Right hindlimb (tissue), 1 donor: Measurements from ENCODE around the gene IKZF1.

ENCODE experiments used
- DNase-seq: peaks from one replicate; pipeline ENCODE4 v3.0.0-alpha.2; 2018

IKZF1 gene

GRCh38 chr7:50304129-50304910 lies at the start of gene IKZF1:
Gene IKZF1 (plus strand): TSS chr7:50304716. CDS start chr7:50319062, 14,346 bp downstream.
- peak; percentile 35 for DNase-seq

DNA sequence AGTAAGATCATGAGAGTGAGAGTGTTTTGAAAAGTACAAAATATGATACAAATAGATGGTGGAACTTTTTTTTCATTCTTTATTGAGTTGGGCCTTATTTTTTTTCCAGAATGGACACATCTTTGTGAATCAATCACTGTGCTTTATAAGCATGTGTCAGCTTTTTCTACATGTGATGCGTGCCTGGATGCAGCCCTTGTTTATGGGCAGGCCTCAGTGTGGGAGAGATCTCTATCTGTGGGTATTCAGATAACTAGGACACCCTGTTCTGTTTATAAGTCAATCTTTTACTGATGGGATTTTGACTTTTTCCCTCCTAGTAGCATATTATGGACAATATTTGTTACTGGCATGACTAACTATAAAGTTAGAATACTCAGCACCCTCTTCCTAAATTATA lies 42.9 kb upstream of the IKZF1 start:
- DNase-seq: no peak

DNA sequence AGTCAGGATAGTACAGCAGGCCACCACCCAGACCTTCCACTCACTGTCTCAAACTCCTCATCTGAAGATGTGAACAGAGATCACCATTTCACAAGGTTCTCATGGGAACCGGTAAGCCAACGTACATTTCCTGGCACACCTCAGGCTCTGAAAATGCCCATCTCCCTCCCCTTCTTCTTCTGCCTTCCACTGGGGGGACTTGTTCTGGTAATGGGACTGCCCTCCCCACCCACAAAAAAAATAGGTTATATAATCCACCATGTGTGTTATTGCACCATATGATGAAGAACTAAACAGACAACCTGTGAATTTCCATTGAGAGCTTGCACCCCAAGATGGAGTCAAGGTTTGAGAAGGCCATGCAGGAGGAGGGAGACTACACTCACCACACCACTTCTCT lies 42.1 kb upstream of the IKZF1 start:
- no peak for DNase-seq

DNA sequence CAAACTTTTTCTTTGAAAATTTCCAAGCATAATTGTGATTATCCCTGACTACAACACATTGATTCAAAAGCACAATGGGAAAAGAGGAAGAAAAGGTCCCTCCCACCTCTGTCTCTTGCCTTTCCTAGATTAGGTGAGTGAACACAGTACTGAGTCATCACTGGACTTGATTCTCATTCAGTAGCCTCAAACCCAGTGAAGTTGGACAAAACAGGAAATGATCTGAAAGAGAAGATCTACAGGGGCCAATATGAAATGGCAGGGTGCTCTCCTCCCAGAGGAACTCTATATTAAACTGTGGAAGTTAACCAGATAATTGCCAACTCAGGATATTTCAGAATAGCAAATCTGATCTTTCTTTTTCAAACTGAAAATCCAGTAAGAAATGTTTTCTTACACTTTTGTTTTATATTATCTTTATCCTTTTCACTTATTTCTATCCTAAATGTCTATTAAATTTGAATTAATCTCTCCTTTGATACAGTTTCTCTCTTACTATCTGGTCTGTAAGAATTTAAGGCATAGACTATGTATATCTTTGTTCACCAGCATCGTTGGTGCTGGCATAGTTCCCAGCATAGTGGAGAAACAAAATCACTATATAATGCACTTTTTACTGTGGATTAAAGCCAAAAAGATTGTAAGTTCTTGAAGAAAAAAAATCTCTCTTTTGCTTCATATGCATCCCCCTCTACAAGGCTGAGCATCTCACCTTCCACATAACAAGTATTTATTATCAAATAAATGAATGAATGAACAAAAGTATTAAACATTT lies 41.4 kb upstream of the IKZF1 start:
- DNase-seq: no peak

DNA sequence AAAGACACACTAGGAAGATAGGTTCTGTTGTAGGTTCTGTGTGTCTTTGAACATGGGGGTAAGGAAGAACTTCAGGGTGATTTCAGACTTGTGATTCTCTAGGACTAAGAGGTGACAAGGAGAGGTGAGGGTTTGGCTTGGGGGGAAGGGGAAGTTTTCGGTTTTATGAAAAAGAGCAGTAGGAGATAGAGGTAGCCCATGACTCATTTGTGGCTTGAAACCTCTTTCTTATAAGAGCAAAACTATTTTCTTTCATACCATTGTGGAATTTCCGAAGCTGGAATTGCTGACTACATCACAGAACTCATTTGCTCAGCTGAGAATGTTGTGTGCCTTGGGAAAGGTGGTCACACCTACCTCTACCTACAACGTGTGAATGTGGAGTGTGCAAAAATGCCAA lies 39.6 kb upstream of the IKZF1 start:
- DNase-seq: no peak

DNA sequence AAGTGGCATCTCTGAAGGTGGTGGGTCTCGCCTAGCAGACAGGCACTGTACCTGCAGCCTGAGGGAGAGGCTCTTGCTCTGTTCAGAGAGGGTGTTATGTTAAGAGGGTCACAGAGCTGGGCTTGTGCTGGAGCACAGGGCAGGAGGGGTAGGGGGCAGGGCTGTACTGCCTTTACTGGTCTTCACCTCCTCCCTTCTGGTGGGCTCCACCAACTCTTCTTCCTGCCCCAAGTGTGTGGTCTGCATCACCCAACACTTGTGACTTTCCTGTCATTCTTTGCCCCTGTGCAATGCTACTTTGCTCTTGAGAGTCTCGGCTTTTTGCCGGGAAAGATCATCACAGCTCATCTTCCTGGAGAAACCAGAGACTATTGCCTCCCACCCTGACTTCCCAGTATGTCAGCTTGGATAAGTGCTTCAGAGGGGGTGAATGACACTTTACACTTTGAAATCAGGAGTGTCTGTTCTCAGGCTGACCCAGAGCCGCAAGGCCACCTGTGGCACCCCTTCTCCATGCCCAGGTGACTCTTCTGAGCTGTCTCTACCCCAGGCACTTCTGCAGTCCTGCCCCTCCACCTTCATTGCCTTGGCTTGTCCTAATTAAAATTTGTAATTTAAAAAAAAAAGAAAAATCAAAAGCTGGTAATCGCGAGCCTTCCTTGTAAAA lies 38.4 kb upstream of the IKZF1 start:
- no peak for DNase-seq

- DNase-seq: no peak
Measured at GRCh38 chr7:50266635-50267386, 37.7 kb upstream of the IKZF1 start.

DNA sequence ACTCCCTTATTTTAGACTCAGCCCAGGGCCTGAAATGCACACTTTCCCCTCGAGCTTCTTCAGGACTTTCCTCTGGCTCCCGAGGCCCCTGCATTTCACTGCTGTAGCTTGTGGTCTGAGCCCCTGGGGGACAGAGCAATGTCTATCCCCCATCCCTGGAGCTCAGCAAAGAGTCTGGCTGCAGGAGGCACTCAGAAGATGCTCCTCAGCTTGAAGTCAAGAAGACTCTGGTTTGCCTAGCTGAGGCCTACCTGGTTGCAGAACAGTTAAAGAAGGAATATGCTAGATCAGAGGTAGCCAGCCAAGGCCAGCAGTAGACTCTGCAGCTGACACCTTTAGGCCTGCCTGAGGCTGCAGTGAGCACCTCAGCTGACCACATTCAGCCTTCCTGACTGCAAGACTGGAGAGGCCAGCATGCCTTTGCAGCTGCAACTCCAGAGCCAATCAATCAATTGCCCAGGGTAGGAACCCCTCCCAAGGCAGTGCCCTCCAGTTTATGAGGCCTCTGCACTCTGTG lies 36.9 kb upstream of the IKZF1 start:
- no peak for DNase-seq

DNA sequence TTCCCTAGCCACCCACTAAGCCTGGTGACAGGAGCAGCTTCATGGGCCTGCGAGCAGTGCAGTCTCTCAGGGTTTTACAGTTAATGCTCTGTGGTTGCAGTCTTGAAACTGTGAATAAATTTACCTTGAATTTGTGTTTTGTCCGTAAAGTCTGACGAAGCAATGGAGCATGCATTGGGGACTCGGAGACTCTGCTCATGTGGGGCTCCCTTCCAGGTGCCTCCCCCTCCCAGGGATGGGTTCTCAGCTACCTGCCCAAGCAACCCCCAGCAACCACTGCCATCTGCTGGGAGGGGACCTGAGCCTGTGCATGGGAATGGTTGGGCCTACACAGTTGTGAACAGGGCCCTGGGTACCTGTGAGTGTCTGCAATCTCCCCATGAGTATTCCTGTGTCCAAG lies 36.3 kb upstream of the IKZF1 start:
- no peak for DNase-seq

DNA sequence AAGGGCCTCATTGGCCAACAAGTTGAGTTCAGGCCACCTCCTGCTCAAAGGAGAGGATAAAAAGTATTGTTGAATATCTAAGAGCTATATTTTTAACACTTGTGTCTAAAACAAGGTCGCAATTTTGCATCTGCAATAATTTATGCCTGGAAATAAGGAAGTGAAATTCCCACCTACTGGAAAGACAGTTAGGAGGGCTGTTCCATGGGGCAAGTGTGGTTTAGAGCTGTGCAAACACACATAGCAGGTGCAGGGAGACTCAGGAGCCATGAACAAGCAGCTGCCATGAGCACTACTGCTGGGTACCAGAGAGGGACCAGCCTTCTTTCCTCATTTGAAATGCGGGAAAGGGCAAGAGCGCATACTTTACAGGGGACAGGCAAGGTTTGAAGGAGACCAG lies 35.5 kb upstream of the IKZF1 start:
- no peak for DNase-seq

GRCh38 chr7:50270531-50271018 lies 33.9 kb upstream of the IKZF1 start:
- no peak for DNase-seq

GRCh38 chr7:50272808-50273207 lies 31.7 kb upstream of the IKZF1 start:
- no peak for DNase-seq

DNA sequence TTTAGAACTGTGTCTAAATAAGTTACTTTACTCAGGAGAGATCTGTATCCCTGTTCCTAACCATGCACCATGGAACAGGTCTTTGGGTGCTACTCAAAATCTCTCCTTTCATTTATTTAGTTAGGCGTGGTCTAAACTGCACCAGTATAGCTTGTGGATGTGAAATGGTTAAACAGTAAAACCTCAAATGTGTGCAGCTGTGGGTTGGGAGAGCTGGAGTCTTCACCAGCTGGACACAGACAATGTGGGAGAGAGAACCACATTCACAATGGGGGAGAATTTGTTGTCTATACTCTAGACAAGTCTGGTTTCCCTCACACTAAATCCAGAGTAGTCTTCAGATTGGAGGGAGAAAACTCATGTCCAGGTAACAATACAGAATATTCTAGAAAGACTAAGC lies 31.2 kb upstream of the IKZF1 start:
- no peak for DNase-seq

GRCh38 chr7:50273870-50274269 lies 30.6 kb upstream of the IKZF1 start:
- DNase-seq: no peak

DNA sequence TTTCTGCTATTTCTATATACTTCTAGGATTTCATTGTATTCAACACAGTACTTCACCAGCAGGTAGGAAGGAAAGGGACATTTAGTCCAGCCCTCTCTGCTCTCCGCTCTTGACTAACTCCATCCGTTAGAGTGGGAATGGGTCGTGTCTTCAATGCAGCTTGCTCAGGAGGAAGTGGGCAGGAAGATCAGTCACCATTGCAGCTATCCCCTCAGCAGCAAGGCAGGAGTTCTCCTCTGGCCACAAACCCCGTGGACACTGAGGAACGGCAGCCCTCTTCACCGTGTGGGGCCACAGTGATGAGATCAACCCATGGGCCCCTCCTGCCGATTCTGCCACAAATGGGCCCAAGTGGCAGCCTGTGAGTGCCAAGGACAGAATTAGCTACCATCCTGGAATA lies 30.2 kb upstream of the IKZF1 start:
- DNase-seq: no peak

DNA sequence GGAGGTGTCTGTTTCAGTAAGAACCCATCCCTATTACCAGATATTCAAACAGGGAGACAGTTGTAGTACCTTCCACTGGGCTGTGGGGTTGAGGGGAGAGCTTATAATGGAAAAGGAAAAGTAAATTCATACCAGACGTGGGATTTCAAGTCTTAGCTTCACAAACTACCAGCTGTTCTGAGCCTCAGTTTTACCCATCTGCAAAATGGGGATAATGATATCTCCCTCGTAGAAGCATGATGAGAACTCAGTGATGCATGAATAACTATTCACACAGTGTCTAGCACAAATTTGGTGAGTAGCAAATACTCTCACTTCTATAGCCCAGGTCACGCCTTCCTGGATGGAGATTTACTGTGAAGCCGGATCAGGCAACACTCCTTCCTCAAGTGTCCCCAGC lies 29.1 kb upstream of the IKZF1 start:
- DNase-seq: no peak

DNA sequence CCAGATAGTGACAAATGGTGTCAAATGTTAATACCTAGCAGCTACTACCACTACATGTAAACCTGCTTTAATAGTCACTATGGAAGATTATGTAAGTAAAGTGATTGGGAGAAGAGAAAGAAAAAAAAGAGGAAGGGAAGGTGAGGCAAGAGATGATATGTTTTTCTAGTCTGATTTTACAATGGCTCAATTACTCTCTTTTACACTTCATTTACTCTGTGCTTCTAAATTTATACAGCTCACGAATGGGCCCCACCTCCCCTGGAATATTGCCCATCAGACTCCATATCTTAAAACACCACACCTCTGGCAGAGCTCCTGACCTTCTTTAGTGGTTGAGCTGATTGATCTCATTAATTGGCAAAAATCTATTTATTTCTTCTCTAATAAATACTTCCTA lies 28.0 kb upstream of the IKZF1 start:
- DNase-seq: no peak

- DNase-seq: no peak
Measured at GRCh38 chr7:50278120-50278519, 26.4 kb upstream of the IKZF1 start.

GRCh38 chr7:50281680-50282445 lies 22.7 kb upstream of the IKZF1 start:
- no peak for DNase-seq

GRCh38 chr7:50282813-50283605 lies 21.5 kb upstream of the IKZF1 start:
- DNase-seq: no peak

DNA sequence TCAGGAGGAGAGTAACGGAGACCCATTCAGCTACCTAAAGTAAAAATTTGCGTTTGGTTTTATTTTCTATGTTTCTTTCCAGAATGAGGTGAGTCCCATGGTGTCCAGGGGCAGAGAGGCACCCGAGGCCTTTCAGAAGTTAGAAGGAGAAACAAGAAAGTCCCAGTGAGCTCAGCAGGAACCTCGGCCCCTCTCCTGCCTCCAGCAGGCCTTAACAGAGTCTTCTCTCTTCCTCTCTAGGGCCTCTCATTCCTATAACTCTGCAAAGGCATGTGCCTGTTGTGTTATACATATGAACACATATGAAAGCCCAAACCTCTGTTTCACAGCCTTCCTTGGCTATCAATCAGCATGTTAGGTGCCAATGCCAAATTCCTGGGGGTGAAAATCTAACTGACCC lies 20.8 kb upstream of the IKZF1 start:
- no peak for DNase-seq
